ENCODE results near the gene IRF1. TPM values are rescaled to one million over a fixed set of nuclear protein-coding genes. Genes with fewer than 3 reads are reported as not detected.
"Not testable (repeated sequence)": the region's sequence is repeated elsewhere in the genome, so short reads cannot be mapped to it uniquely, and the experiment has no call there.

The IRF1 gene
- total and polyA plus RNA-seq, 12 donors, result 3.0 to 116 (median 20.1) TPM

- intact Hi-C loops (cut with DNase I), result no loop called here
- Histone ChIP-seq H3K4me1 (replicated peaks in 1 of 2) (peaks cover 8 to 33% of the 10 kb centered on the region in 2 donors), H3K36me3 (replicated peaks in 1 of 2) (no peaks in the 10 kb centered on the region), H3K9me3 (replicated peaks in 1 of 3) (no peaks in the 10 kb centered on the region), H3K27ac (peak overlapping the region; percentile 37 to 73 (median 60)), H3K4me3 (no peak overlapping the region), H3K27me3 (no peaks in the 10 kb centered on the region)
- peak; percentile 66 to 92 (median 87) for DNase-seq
- WGBS, 4 donors, result 20 to 29% (median 25%) methylated on average over 7 of the region's 7 CpGs
- TF ChIP-seq CTCF (IDR thresholded peaks at IDR 0.05) (no peak), POLR2A (IDR thresholded peaks at IDR 0.05) (peak in 1 of 2 donors; percentile 28)
Observed at GRCh38 chr5:132439521-132440089, 51.0 kb downstream of the IRF1 start.

DNA sequence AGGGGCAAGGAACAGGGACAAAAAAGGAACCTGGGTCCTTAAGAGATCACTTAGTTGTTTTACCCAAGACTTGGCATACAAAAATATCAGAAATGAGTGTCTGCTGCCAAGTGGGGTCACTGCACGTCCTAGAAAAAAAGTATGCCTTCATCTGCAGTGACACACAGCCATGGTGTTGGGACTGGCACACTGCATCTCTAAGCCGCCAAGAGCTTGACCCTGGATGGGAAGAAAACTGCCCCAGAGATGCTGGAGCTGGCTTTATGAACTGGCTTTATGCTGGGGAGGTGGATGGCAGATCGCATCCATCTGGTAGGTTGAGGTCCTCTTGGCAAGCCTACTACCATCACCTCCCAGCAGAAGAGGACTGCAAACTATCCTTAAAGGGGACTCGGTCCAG is 51.7 kb downstream of the IRF1 start:
- H3K4me1 ChIP-seq (replicated peaks in 1 of 2), result peaks cover 8 to 33% of the 10 kb centered on the region in 2 donors
- WGBS, 4 donors, result 50 to 54% (median 53%) methylated on average over 4 of the region's 4 CpGs

GRCh38 chr5:132438267-132438645 is 52.3 kb downstream of the IRF1 start:
- peaks cover 8 to 33% of the 10 kb centered on the region in 2 donors for H3K4me1 ChIP-seq (replicated peaks in 1 of 2)
- H3K4me3 ChIP-seq; intact Hi-C loops (cut with DNase I); H3K36me3 ChIP-seq (replicated peaks in 1 of 2); DNase-seq; H3K9me3 ChIP-seq (replicated peaks in 1 of 3); H3K27me3 ChIP-seq: not testable (repeated sequence)
- H3K27ac ChIP-seq, result peak overlapping the region in 4 of 5 donors; percentile 41 to 73 (median 64)
- 84 to 91% (median 88%) methylated on average over 3 of the region's 3 CpGs for WGBS, 4 donors

More for the DNA sequence above, 51.7 kb downstream of the IRF1 start:
- Histone ChIP-seq H3K4me3 (no peak overlapping the region), H3K9me3 (replicated peaks in 1 of 3) (no peaks in the 10 kb centered on the region), H3K36me3 (replicated peaks in 1 of 2) (no peaks in the 10 kb centered on the region), H3K27ac (peak overlapping the region; percentile 37 to 73 (median 60)), H3K27me3 (no peaks in the 10 kb centered on the region)
- intact Hi-C loops (cut with DNase I), result no loop called here
- TF ChIP-seq CTCF (IDR thresholded peaks at IDR 0.05) (peak in 2 of 6 experiments; percentile 21 to 27), POLR2A (IDR thresholded peaks at IDR 0.05) (no peak)
- DNase-seq, result peak in 6 of 7 donors; percentile 58 to 77 (median 69)

- Histone ChIP-seq H3K36me3 (replicated peaks in 1 of 2) (no peaks in the 10 kb centered on the region), H3K27me3 (no peaks in the 10 kb centered on the region), H3K4me1 (replicated peaks in 1 of 2) (peaks cover 8 to 33% of the 10 kb centered on the region in 2 donors), H3K4me3 (no peak overlapping the region), H3K9me3 (replicated peaks in 1 of 3) (no peaks in the 10 kb centered on the region), H3K27ac (peak overlapping the region in 3 of 5 donors; percentile 41 to 73 (median 68))
- DNase-seq, result peak in 6 of 7 donors; percentile 66 to 84 (median 70)
- 48 to 63% (median 52%) methylated on average over 2 to 3 of the region's 3 CpGs for WGBS, 4 donors
- intact Hi-C loops (cut with DNase I), result no loop called here
- TF ChIP-seq POLR2A (IDR thresholded peaks at IDR 0.05), result no peak
- no peak for TF ChIP-seq CTCF (IDR thresholded peaks at IDR 0.05)
Observed at GRCh38 chr5:132437604-132438266, 52.8 kb downstream of the IRF1 start.
